HepG2 (cell line): Measurements from ENCODE around the gene CEP128. TPM values are rescaled to one million over a fixed set of nuclear protein-coding genes. Genes with fewer than 3 reads are reported as not detected.

Source experiments
- AHR ChIP-seq: IDR thresholded peaks from 2 replicates; pipeline ENCODE4 v1.6.1; 2018; ENCODE audit warnings: missing genetic modification reagents, missing compliant biosample characterization
- FOXA1 ChIP-seq, 2 experiments: fragments of 450-650 bp in 1 of 2; sonication (generic) in 1 of 2; formaldehyde crosslinking in 1 of 2; IDR thresholded peaks; 2 replicates each; pipeline versions ENCODE4 v1.4.0 to v1.6.1; 2016 to 2020; ENCODE audit warnings: missing genetic modification reagents in 1 of 2
- FOXP1 ChIP-seq, 2 experiments: fragments of 450-650 bp in 1 of 2; IDR thresholded peaks; 2 replicates each; pipeline ENCODE4 v1.6.1; 2017 to 2018; ENCODE audit warnings: antibody characterized with exemption in 1 of 2
- FOXP4 ChIP-seq: sonication (generic); formaldehyde crosslinking; IDR thresholded peaks from 2 replicates; pipeline ENCODE4 v1.4.0; 2020; ENCODE audit warnings: missing genetic modification reagents
- GATAD2A ChIP-seq: IDR thresholded peaks from 2 replicates; pipeline ENCODE4 v1.6.1; 2016
- HDAC1 ChIP-seq: sonication (generic); formaldehyde crosslinking; IDR thresholded peaks from 2 replicates; pipeline ENCODE4 v1.5.1; 2020; ENCODE audit warnings: mild to moderate bottlenecking, missing genetic modification reagents
- HOXA3 ChIP-seq: sonication (generic); formaldehyde crosslinking; IDR thresholded peaks from 2 replicates; pipeline ENCODE4 v1.5.0; 2020; ENCODE audit warnings: missing genetic modification reagents
- IRF9 ChIP-seq: sonication (generic); formaldehyde crosslinking; IDR thresholded peaks from 2 replicates; pipeline ENCODE4 v1.8.0; 2022; ENCODE audit warnings: missing genetic modification reagents, mild to moderate bottlenecking, borderline replicate concordance
- MXD4 ChIP-seq: IDR thresholded peaks from 2 replicates; pipeline ENCODE4 v1.6.1; 2016; ENCODE audit warnings: mild to moderate bottlenecking, missing biosample characterization, missing genetic modification reagents
- RFX5 ChIP-seq: IDR thresholded peaks from 2 replicates; pipeline ENCODE4 v1.6.1; 2011; ENCODE audit warnings: low read depth, low read length, improper control_type of control experiment
- TSC22D2 ChIP-seq: sonication (generic); formaldehyde crosslinking; IDR thresholded peaks from 2 replicates; pipeline ENCODE4 v1.5.1; 2020; ENCODE audit warnings: missing genetic modification reagents, mild to moderate bottlenecking, borderline replicate concordance
- U2AF1 ChIP-seq: fragments of 200-400 bp; formaldehyde crosslinking; optimal IDR thresholded peaks from 2 replicates; pipeline ENCODE3; 2017; ENCODE audit warnings: mild to moderate bottlenecking, low read depth, low read length
- ZBTB34 ChIP-seq: sonication (generic); formaldehyde crosslinking; IDR thresholded peaks from 2 replicates; pipeline ENCODE4 v1.8.0; 2022; ENCODE audit warnings: mild to moderate bottlenecking, missing genetic modification reagents
- ZFP36L2 ChIP-seq: sonication (generic); formaldehyde crosslinking; IDR thresholded peaks from 2 replicates; pipeline ENCODE4 v1.4.0; 2020; ENCODE audit warnings: missing genetic modification reagents
- ZNF232 ChIP-seq: sonication (generic); formaldehyde crosslinking; IDR thresholded peaks from 2 replicates; pipeline ENCODE4 v1.4.0; 2020; ENCODE audit warnings: missing genetic modification reagents, borderline replicate concordance
- ZNF281 ChIP-seq: sonication (generic); formaldehyde crosslinking; IDR thresholded peaks from 2 replicates; pipeline ENCODE4 v1.4.0; 2020; ENCODE audit warnings: missing genetic modification reagents, borderline replicate concordance
- ZNF446 ChIP-seq: sonication (generic); formaldehyde crosslinking; IDR thresholded peaks from 2 replicates; pipeline ENCODE4 v1.5.0; 2020; ENCODE audit warnings: mild to moderate bottlenecking, missing genetic modification reagents
- ZNF770 ChIP-seq: sonication (generic); formaldehyde crosslinking; IDR thresholded peaks from 2 replicates; pipeline ENCODE4 v1.5.0; 2020; ENCODE audit warnings: mild to moderate bottlenecking, missing genetic modification reagents
- polyA plus RNA-seq, 8 experiments: library from polyadenylated mRNA; depleted of rRNA in 3 of 8; stranded (reverse) in 7 of 8; unstranded in 1 of 8; fragments of >200 nt; fragmentation: Illumina TruSeq in 4 of 8; extraction: Trizol in 4 of 8; gene quantifications; 2 replicates each; pipeline versions ENCODE4 v1.2.1 to v1.2.3, GENCODE V29; 2011 to 2016; ENCODE audit warnings: low read depth in 4 of 8, missing spikeins in 1 of 8, mixed read lengths in 1 of 8; ENCODE audit not compliant: insufficient read depth in 1 of 8
- total RNA-seq, 5 experiments: library from RNA; depleted of rRNA; stranded (reverse); fragments of >200 nt; fragmentation: Illumina TruSeq; extraction: Trizol; gene quantifications; 2 replicates each; pipeline ENCODE4 v1.2.3, GENCODE V29; 2016; ENCODE audit warnings: low read depth in 1 of 5

The CEP128 gene
- total and polyA plus RNA-seq, 2 of the 13 experiments (the other 11 are each of a cell fraction or from before 2014, with no cell fraction given), result 1.3 to 7.5 TPM

- TF ChIP-seq FOXA1 (IDR thresholded peaks at IDR 0.05), result peak; percentile 100
- peak; percentile 100 for TF ChIP-seq FOXA1 (CRISPR knock-in tag; IDR thresholded peaks at IDR 0.05)
- peak; percentile 87; the same call in 1 of the 2 replicates for TF ChIP-seq ZBTB34 (CRISPR knock-in tag)
- peak; percentile 92 for TF ChIP-seq GATAD2A (CRISPR knock-in tag)
- peak; percentile 98 for TF ChIP-seq FOXP4
- no peak for TF ChIP-seq HOXA3 (CRISPR knock-in tag)
- TF ChIP-seq RFX5, result peak; percentile 94
- TF ChIP-seq MXD4 (CRISPR knock-in tag), result peak; percentile 51; the same call in 1 of the 2 replicates
- peak; percentile 25; the same call in 1 of the 2 replicates for TF ChIP-seq ZNF770 (CRISPR knock-in tag)
- TF ChIP-seq ZNF281 (CRISPR knock-in tag), result peak; percentile 95
- no peak for TF ChIP-seq U2AF1
- TF ChIP-seq ZNF446 (CRISPR knock-in tag), result no peak
- peak; percentile 97 for TF ChIP-seq FOXP1 (IDR thresholded peaks at IDR 0.05)
- TF ChIP-seq FOXP1 (CRISPR knock-in tag; IDR thresholded peaks at IDR 0.05), result peak; percentile 99
- peak; percentile 97 for TF ChIP-seq HDAC1 (CRISPR knock-in tag)
- TF ChIP-seq ZNF232, result 0 out of 2 replicates have a peak, but pooled peaks have one; percentile 19
- no peak for TF ChIP-seq AHR
- TF ChIP-seq IRF9 (CRISPR knock-in tag), result no peak
- no peak for TF ChIP-seq ZFP36L2
- peak; percentile 50; the same call in 1 of the 2 replicates for TF ChIP-seq TSC22D2
These were observed 473.0 kb downstream of the CEP128 start (continued) for GRCh38 chr14:80468331-80469122.
